ENCODE results near the gene BCAS1.

Gene BCAS1

GRCh38 chr20:54084727-54085388, 14.5 kb upstream of the BCAS1 start:
- in situ Hi-C loops (cut with HindIII; ENCODE audit: low pct_ligation_motif_present, low pct_unique_long_range_greater_than_20kb, low sequenced_read_pairs), result no loop called here
- DNase-seq, result no peak

GRCh38 chr20:54084193-54084592, 13.8 kb upstream of the BCAS1 start:
- in situ Hi-C loops (cut with HindIII; ENCODE audit: low pct_ligation_motif_present, low pct_unique_long_range_greater_than_20kb, low sequenced_read_pairs), result no loop called here
- no peak for DNase-seq

GRCh38 chr20:54083459-54083858, 13.1 kb upstream of the BCAS1 start:
- in situ Hi-C loops (cut with HindIII; ENCODE audit: low pct_ligation_motif_present, low pct_unique_long_range_greater_than_20kb, low sequenced_read_pairs), result no loop called here
- DNase-seq, result no peak

DNA sequence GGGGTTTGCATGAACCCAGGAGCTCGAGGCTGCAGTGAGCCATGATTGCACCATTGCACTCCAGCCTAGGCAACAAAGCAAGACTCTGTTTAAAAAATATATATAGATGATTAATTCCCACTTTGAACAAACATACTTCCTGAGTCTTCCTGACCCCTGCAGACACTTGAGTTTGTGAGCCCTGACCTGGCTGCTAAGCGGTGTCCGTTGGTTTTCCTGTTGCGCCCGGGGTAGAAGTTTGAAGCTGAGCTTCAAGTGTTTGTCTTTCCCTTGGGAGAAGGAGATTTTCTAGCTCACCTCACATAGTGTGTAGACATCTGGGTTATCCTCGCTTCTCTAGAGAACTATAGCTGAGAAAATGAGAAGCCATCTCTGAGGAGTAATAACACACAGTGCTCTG, 11.7 kb upstream of the BCAS1 start:
- DNase-seq, result no peak
- in situ Hi-C loops (cut with HindIII; ENCODE audit: low pct_ligation_motif_present, low pct_unique_long_range_greater_than_20kb, low sequenced_read_pairs), result no loop called here

DNA sequence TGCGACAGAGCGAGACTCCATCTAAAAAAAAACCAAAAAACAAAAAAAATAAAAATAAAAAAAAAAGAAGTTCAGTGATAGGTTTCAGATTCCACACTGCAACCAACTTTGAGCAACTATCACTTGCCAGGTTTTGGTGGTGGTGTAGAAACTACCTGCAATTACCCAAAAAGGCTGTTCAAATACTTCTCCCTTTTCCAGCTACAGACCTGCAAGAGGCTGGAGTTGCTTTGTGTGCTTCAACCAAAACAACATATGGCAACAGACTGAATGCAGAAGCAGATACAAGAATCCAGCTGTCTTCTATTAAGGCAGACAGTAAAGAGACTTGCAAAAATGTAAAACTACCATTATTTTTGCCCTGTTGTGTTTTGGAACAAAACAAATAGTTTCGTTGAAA, 9.3 kb upstream of the BCAS1 start:
- no peak for DNase-seq
- in situ Hi-C loops (cut with HindIII; ENCODE audit: low pct_ligation_motif_present, low pct_unique_long_range_greater_than_20kb, low sequenced_read_pairs), result no loop called here

DNA sequence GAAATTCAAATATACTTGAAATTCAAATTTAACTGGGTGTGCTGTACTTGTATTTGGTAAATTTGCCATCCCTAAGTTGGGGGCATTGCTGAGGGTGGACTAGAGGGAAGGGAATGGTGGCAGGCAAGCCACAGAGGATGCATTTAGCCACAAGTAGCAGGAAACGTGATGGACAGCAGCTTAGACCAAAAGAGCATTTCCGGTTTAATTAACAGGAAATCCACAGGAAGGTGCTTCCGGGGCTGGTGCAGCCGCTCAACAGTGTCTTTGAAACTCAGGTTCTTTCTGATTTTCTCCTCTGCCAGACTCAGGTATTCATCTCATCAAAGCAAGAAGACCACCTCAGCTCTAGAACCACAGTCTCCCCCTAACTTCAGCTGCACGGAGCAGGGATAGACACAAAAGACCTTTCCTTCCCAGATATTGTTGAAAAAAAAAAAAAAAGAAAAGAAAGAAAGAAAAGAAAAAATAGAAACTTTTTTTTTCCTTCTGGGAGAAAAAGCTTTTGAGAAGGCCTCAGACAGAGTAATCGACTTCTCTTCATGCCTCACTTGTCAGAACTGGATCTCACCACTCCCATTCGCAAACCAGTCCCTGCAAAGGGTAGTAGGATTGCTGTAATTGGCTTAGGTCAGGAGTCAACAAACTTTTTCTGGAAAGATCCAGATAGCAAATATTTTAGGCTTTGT, 8.0 kb upstream of the BCAS1 start:
- no peak for DNase-seq
- in situ Hi-C loops (cut with HindIII; ENCODE audit: low pct_ligation_motif_present, low pct_unique_long_range_greater_than_20kb, low sequenced_read_pairs), result no loop called here

DNA sequence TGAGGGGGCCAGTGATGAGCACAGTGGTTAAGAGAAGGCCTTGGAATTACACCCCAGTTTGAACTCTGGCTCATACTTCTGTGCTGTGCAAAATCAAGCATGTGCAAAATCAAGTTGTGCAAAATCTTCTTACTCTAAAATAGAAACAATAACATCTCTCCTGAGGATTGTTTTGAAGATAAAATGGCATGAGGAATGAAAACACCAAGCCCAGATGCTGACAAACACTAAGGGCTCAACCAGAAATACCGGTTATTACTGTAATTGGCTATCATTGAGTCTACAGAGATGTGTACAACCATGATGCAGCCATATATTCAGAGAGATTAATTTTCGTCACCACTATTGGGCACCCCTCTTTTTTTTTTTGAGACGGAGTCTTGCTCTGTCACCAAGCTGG, 5.9 kb upstream of the BCAS1 start:
- in situ Hi-C loops (cut with HindIII; ENCODE audit: low pct_ligation_motif_present, low pct_unique_long_range_greater_than_20kb, low sequenced_read_pairs), result no loop called here
- no peak for DNase-seq

GRCh38 chr20:54075322-54075721, 4.9 kb upstream of the BCAS1 start:
- no peak for DNase-seq
- in situ Hi-C loops (cut with HindIII; ENCODE audit: low pct_ligation_motif_present, low pct_unique_long_range_greater_than_20kb, low sequenced_read_pairs), result no loop called here

GRCh38 chr20:54074511-54074910, 4.1 kb upstream of the BCAS1 start:
- in situ Hi-C loops (cut with HindIII; ENCODE audit: low pct_ligation_motif_present, low pct_unique_long_range_greater_than_20kb, low sequenced_read_pairs), result no loop called here
- DNase-seq, result no peak

DNA sequence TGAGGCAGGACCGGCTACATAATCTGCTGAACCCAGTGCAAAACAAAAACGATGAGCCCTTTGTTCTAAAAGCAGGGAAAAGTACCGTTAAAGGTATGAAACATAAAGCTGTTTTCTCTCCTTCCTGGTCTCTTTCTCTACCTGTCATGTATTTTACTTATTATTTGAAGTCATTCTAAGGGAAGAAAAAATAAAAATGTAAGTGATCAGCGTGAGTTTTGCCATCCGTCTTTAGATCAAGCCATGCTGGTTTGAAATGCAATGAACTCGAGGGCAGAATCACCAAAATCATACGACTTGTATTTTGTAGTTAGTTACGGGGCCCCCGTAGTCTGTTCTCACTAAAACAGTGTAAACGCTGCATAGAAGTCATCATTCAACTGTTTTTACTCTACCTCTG, 2.9 kb upstream of the BCAS1 start:
- in situ Hi-C loops (cut with HindIII; ENCODE audit: low pct_ligation_motif_present, low pct_unique_long_range_greater_than_20kb, low sequenced_read_pairs), result no loop called here
- DNase-seq, result no peak

DNA sequence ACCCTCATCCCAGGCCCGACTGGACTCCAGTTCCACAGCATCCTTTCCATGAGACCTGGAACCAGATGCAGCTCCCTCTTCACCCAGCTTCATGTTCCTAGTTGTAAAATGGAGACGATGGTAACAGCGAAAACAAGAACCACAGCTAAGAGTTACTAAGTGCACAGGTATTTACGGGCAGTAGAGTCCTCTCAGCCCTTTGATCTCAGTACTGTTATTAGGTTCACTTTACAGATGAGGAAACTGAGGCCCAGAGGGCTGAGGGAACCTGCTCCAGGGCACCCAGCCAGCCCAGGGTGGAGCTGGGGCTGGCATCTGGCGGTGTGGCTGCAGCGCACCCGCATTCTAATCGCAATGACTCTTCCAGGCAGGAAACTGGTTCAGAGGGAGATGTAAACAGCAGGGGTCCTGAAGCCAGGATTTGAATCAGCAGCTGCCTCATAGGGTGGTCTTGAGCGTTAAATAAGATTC, 858 bp downstream of the BCAS1 start:
- in situ Hi-C loops (cut with HindIII; ENCODE audit: low pct_ligation_motif_present, low pct_unique_long_range_greater_than_20kb, low sequenced_read_pairs), result no loop called here
- DNase-seq, result no peak

- in situ Hi-C loops (cut with HindIII; ENCODE audit: low pct_ligation_motif_present, low pct_unique_long_range_greater_than_20kb, low sequenced_read_pairs), result no loop called here
These were observed 1.4 kb downstream of the BCAS1 start for GRCh38 chr20:54068966-54069365.

DNA sequence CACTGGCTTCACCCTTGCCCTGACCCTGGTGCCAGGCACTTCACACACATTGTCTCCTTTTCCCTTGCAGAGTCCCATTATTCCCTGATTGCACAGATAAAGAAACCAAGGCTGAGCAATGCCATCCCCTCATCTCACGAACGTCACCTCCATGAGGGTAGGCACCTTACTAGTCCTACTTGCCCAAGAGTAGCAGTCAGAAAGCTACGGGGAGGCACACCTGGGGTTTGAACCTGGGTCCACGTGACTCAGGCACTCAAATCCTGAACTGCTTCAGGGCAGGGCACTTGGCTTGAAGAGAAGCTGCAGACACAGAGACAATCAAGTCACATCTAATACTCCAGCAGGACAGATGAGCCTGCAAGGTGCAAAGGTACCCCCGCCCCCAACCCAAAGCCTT, 1.9 kb downstream of the BCAS1 start:
- no peak for DNase-seq
- in situ Hi-C loops (cut with HindIII; ENCODE audit: low pct_ligation_motif_present, low pct_unique_long_range_greater_than_20kb, low sequenced_read_pairs), result no loop called here

More at GRCh38 chr20:54068966-54069365, 1.4 kb downstream of the BCAS1 start:
- DNase-seq, result no peak

DNA sequence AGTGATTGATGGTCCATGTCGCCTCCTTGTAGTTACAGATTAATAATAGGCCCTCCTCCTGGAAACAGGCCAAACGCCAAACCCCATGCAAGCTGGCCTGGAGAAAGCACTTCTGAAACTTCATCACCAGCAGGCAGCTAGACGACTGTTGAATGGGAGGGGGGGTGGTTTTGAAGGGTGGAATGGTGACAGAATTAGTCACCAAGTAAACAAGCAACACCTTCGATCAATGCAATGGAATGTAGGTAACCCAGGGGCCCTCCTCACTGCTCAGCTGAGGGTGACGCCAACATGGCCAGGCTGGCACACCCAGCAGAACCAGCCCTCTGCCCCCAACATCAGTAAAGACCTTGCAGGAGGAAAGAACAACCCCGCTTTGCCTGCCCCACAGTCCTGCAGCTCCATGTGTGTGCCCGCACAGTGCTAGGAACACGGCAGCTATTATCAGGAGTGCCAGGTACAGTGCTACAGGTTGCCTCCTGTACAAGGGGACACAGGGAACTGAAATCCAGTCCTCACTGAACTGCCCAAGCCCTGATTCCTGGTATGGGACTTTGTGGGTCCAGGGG, 2.7 kb downstream of the BCAS1 start:
- DNase-seq, result peak; percentile 81
- in situ Hi-C loops (cut with HindIII; ENCODE audit: low pct_ligation_motif_present, low pct_unique_long_range_greater_than_20kb, low sequenced_read_pairs), result no loop called here

DNA sequence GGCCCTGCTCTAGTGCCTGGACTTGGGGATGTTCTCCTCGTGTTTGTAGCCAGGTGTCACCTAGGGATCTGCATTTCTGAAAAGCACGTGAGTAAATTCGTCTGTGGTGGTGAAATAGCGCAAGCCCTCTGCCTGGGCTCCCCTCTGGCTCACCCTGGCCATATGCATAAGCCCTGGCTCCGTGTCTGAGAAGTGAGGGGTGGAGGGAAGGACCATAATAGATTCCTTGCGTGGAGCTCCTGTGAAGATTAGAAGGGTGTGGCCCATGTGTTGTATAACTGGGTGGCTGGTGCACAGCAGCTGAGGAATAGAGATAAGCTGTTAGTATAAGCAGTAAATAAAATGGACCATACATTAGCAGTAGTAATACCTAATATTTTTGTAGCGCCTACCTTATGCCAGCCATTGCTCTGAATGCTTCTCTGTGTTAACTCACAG, 4.8 kb downstream of the BCAS1 start:
- in situ Hi-C loops (cut with HindIII; ENCODE audit: low pct_ligation_motif_present, low pct_unique_long_range_greater_than_20kb, low sequenced_read_pairs), result no loop called here
- DNase-seq, result no peak

DNA sequence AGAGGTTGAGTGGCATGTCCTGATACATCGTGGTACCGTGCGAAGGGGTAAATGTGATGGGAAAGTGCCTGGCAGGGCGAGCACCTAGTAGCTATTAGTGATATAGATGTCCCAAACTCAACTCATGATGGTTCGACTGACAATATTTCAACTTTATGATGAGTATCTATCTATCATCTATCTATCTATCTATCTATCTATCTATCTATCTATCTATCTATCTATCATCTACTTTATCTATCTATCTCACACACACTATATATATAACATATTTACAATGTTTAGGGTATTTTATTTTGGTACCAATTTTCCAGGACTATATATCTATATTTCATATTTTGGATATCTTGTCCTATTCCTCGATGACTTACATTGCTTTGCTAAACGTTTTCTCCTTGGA, 5.5 kb downstream of the BCAS1 start:
- DNase-seq, result no peak
- in situ Hi-C loops (cut with HindIII; ENCODE audit: low pct_ligation_motif_present, low pct_unique_long_range_greater_than_20kb, low sequenced_read_pairs), result no loop called here

- DNase-seq, result no peak
- in situ Hi-C loops (cut with HindIII; ENCODE audit: low pct_ligation_motif_present, low pct_unique_long_range_greater_than_20kb, low sequenced_read_pairs), result no loop called here
These were observed 6.3 kb downstream of the BCAS1 start for GRCh38 chr20:54063992-54064676.

DNA sequence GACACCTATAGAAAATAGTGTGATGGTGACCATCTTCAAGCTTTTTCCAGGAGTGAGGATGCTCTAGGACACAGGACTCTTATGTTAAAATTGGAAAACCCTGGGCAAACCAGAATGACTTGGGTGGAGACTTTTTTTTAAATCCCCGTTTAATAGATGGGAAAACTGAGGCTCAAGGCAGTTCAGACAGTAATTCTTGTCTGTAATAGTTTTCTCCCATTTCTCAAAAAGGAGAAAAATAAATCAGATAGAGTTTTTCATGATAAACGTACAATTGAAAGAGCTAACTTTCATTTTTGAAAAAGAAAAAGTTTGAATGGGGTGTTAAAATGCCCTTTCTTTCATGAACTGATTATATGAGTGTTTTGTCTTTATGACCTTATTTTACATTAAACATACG, 6.8 kb downstream of the BCAS1 start:
- no peak for DNase-seq
- in situ Hi-C loops (cut with HindIII; ENCODE audit: low pct_ligation_motif_present, low pct_unique_long_range_greater_than_20kb, low sequenced_read_pairs), result no loop called here

- in situ Hi-C loops (cut with HindIII; ENCODE audit: low pct_ligation_motif_present, low pct_unique_long_range_greater_than_20kb, low sequenced_read_pairs), result no loop called here
- DNase-seq, result peak; percentile 47
These were observed 7.5 kb downstream of the BCAS1 start for GRCh38 chr20:54062812-54063280.

Data from ACHN (cell line).